NCI-H2081 (cell line): ENCODE measurements around the gene NRP2.

Experiments used
- DNase-seq, 2 experiments: peaks; one replicate each; lab custom pipeline; 2025; lab: John Stamatoyannopoulos, UW

NRP2 gene

GRCh38 chr2:205706769-205707381 is 24.6 kb downstream of the NRP2 start:
- DNase-seq, result no peak

GRCh38 chr2:205708231-205708631 is 25.9 kb downstream of the NRP2 start:
- no peak for DNase-seq

GRCh38 chr2:205709319-205709718 is 27.0 kb downstream of the NRP2 start:
- DNase-seq, result no peak

- DNase-seq, result no peak
Observed at GRCh38 chr2:205712508-205712907, 30.2 kb downstream of the NRP2 start.

- DNase-seq, result no peak
Observed at GRCh38 chr2:205713086-205713485, 30.8 kb downstream of the NRP2 start.

GRCh38 chr2:205714058-205714776 is 31.9 kb downstream of the NRP2 start:
- DNase-seq, result no peak

- DNase-seq, result no peak
Observed at GRCh38 chr2:205714789-205715720, 32.8 kb downstream of the NRP2 start.

- no peak for DNase-seq
Observed at GRCh38 chr2:205715831-205716525, 33.7 kb downstream of the NRP2 start.

- DNase-seq, result no peak
Observed at GRCh38 chr2:205717175-205717846, 35.0 kb downstream of the NRP2 start.

GRCh38 chr2:205717999-205718398 is 35.7 kb downstream of the NRP2 start:
- DNase-seq, result no peak

- DNase-seq, result no peak
Observed at GRCh38 chr2:205719847-205720246, 37.5 kb downstream of the NRP2 start.

GRCh38 chr2:205720451-205720902 is 38.2 kb downstream of the NRP2 start:
- DNase-seq, result no peak

GRCh38 chr2:205721057-205721449 is 38.8 kb downstream of the NRP2 start:
- no peak for DNase-seq

- no peak for DNase-seq
Observed at GRCh38 chr2:205722283-205722918, 40.1 kb downstream of the NRP2 start.

- no peak for DNase-seq
Observed at GRCh38 chr2:205723179-205723578, 40.9 kb downstream of the NRP2 start.

- no peak for DNase-seq
Observed at GRCh38 chr2:205725059-205725458, 42.8 kb downstream of the NRP2 start.

GRCh38 chr2:205726506-205726905 is 44.2 kb downstream of the NRP2 start:
- DNase-seq, result no peak

- no peak for DNase-seq
Observed at GRCh38 chr2:205727174-205727573, 44.9 kb downstream of the NRP2 start.

GRCh38 chr2:205728366-205728765 is 46.1 kb downstream of the NRP2 start:
- no peak for DNase-seq

GRCh38 chr2:205730191-205730590 is 47.9 kb downstream of the NRP2 start:
- DNase-seq, result no peak
